HG03520 (cell line): ENCODE data around the gene FCN2.
A peak's percentile ranks its signal among the peaks of the same experiment; 100 is the strongest.
"Not testable (repeated sequence)": the region's sequence is repeated elsewhere in the genome, so short reads cannot be mapped to it uniquely, and the experiment has no call there.

Source experiments
- ATAC-seq: cut with Tn5 transposase; IDR thresholded peaks from one replicate; pipeline ENCODE4 v1.9.1; 2021; ENCODE audit warnings: mild to moderate bottlenecking, moderate library complexity; ENCODE audit not compliant: unreplicated experiment

FCN2 gene

DNA sequence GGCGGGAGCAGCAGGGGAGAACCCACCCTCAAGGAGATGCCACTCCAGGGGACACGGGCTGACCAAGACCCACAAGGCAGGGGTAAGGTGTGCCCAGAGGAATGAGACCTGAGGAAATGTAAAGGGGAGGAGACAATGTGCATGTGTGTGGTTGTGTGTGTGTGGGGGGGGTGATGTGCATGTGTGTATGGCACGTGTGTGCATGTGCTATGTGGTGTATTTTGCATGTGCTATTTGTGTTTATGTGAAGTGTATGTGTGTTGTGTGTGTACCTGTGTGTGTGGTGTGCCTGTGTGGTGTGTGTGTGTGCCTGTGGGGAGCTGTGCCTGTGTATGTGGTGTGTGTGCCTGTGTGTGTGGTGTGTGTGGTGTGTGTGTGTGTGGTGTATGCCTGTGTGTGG, 33.5 kb upstream of the FCN2 start:
- no peak for ATAC-seq

DNA sequence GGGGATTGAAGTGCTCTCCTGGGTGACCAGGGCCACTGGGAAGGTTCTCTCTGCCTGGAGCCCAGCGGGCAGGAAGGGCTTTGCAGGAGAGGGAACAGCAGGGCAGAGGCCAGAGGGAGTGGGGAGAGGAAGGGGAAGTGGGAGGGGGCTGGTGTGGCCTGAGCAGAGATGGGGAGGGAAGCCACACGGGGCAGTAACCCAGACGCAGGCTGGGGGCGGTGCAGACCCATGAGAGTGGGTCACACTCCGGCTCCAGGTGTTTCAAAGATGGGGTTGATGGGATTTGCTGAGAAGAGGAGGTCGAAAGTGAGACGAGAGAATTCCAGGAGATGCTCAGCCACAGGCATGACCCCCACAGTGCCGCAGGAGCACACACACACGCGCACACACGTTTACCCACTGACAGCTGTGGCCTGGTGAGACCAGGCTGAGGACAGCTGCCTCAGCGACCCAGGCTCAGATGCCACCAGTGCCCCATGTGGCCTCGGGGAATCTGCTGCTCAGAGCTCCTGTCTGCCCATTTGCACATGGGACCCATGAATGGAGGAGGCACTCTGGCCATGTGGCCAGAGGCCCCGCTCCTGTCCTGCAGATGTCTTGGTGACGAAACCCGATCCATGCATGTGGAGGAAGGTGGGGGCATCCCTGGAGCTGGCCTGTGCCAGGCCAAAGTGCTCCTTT, 32.7 kb upstream of the FCN2 start:
- no peak for ATAC-seq

DNA sequence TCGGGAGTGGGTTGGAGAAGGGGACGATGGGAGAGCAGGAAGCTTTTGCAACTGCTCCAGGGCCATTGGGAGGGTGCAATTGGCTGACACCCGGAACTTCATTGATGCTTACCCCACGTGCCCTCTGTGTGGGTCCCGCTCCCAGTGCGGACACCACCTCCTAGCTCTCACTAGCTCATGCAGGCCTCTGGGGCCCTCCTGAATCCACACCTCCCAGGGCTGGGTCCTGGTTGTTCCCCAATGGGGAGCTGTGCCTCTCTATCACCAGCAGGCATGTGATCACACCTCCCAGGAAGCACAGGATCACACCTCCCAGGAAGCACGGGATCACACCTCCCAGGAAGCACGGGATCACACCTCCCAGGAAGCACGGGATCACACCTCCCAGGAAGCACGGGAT, 32.1 kb upstream of the FCN2 start:
- ATAC-seq = no peak

DNA sequence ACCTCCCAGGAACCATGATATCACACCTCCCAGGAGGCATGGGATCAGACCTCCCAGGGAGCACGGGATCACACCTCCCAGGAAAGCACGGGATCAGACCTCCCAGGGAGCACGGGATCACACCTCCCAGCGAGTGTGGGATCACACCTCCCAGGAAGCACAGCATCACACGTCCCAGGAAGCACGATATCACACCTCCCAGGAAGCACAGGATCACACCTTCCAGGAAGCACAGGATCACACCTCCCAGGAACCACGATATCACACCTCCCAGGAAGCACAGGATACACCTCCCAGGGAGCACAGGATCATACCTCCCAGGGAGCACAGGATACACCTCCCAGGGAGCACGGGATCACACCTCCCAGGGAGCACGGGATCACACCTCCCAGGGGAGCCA, 30.0 kb upstream of the FCN2 start:
- ATAC-seq = no peak

DNA sequence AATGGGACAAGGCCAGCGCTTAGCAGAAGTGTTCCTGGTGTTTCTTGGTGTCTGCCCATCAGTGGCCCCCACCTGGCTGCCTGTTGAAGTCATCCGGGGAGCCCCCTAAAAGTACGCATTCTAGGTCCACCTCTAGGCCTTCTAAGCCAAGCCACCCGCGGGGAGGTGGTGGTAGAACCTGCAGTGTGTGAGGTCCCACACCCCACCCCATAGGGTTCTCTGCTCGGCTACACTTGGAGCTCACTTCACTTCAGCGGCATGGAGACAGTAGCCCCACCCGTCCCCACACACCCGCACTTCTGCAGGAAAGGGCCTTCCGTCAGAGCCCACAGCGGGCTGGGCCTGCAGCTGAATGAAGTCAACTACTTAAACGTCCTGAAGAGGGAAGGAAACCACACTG, 29.6 kb upstream of the FCN2 start:
- ATAC-seq = no peak

DNA sequence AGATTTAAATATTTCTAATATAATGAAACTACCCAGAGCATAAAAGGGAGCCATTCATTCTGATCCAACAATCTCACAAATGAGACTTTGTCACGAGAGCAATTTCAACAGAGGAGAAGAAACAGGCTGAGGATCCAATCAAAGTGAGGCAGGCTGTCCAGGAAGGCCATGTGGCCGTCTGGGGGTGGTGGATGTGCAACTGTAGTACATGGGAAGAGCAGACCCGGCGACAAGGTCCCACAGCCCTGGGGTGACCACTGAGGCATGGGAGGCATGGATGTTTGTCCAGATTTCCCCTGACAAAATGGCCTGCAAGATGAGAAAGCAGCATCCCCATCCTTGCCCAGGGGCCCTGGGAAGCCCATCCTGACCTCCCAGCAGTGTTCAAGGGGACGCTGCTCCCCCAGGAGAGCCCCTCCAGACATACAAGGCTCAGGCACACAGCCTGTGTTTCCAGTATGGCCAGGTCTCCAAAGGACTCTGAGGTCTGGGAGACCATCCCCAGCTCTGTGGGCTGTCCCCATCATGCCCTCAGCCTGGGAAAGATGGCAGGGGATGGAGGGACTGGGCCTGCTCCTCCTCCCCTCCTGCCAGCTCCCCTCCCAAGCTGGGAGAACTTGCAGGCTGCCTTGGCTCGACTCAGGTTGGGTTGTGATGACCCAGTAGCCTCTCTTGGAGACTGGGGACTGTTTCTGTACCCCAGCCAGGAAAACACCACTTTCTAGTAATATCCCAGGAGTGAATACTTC, 27.5 kb upstream of the FCN2 start:
- ATAC-seq = no peak

DNA sequence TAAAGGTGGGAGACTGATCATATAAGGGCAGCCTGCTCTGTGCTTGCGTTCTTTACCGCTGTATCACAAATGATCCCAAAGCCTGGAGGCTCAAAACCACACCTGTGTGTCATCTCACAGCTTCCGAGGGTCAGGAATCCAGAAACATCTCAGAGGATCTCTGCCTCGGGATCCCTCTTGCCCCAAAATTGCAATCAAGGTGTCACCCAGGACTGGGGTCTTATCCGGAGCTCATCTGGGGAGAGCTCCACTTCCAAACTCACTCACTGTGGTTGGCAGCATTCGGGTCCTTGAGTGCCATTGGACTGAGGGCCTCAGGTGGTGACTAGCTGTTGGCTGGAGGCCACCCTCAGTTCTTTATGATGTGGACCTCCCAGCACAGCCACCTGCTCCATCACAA, 26.7 kb upstream of the FCN2 start:
- no peak for ATAC-seq

DNA sequence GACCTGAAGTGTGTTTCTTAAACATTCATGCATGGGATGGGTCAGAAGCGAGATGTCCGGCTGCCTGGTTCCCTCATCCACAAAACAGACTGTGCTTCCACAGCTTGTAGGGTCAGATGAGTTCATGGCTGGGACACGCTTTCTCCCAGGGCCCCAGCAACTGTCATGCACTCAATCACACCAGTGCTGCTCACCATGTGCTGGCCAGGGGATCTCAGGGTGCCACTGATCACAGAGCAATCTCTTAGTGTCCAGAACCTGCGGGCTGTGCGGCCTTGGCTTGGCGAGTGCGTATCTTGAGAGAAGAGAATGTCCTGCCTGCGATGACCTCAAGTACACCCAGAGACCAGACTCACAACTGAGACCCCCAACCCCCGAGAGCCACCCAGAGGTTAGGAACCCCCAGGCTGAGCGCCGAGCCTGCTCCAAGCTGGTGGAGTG, 26.0 kb upstream of the FCN2 start:
- ATAC-seq = no peak

DNA sequence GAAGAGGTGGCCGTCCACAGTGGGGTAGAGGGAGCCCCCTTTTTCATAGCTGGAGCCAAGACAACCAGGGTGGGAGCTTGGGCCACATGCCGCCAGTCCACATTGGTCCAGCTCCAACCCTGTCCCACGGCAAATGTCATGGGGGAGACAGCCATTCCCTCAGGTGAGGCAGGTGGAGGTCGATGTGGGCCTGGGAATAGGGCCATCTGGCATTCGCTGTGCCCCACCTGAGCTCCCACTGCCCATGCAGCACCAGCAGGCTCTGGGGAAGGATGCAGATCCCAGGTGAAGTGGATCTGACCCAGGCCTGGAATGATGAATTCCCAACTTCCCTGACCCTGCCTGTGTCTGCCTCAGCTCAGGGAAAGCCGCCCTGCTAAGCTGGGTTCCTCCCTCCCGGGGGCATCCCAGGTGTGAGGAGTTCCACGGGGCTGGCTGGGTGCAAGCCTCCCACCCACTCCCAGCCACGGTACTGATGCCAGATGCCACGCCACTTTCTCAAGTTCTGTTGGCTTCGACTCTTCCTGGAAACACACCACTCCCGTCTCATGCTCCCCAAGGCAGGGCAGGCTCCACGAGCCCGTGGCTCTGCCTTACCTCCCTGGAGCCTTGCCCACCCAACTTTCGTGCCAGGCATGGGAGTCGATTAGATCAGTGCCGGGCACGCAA, 25.2 kb upstream of the FCN2 start:
- ATAC-seq = no peak

DNA sequence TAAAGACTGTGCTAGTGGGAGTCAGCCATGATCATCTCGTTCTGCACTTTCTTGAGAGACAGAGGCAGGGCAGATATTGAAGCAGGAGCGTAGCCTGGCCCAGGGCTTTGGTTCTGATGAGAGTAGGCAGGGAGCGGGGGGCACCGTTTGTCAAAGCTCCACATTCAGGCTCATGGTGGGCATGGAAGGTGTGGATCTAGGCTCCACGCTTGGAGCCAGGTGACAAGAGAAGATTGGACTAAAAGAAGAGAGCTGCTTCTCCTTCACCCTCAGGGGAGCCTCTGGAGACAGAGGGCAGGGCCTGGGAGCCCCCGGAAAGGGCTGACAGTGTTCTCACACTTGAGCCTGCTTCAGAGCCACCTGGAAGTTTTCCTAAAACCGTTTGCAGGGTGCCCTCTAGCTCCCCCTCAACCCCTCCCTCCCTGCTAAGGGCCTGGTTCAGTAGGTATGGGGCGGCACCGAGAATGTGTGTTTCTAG, 24.7 kb upstream of the FCN2 start:
- ATAC-seq = no peak

DNA sequence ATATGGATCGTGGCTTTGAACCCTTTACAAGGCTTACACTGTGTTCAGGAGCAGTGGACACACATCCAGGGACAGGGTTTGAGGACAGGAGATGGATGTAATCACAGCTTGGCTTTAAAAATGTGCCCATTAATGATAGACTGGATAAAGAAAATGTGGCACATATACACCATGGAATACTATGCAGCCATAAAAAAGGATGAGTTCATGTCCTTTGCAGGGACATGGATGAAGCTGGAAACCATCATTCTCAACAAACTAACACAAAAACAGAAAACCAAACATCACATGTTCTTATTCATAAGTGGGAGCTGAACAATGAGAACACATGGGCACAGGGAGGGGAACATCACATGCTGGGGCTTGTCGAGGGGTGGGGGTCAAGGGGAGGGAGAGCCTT, 23.2 kb upstream of the FCN2 start:
- not testable (repeated sequence) for ATAC-seq

DNA sequence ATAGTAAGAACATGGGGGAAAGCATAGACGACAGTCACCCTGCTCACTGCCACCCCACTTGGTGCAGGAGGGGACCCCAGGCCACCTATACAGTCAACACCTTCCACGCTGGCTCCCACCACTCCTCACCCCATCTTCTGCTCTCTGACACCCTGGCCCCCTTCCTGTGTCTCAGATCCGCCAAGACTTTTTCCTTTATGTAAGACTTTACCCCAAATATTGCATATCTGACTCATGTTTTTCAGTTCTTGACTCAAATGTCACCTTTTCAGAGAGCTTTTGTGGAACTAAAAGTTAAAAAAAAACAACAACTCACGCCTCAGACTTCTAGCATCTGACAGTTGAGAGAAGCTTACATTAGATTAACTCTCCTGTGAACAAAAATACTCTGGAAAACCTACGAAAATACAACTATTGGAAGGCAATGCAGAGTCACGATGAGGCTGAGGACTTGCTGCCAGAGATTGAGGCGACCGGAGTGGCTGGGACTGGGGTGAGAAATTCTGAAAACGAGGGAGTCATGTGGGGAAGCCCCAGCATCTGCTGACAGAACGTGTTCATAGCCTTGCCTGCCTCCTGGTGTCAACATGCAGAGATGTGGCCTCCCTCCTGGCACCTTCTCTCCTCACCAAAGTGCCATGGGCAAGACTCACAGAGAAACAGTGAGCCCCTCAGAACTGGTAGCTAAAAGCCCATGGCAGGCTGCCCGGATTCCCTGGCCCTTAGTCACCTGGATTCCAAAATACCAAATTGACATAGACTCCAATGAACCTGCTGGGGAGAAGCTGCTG, 22.4 kb upstream of the FCN2 start:
- peak; percentile 59 for ATAC-seq

DNA sequence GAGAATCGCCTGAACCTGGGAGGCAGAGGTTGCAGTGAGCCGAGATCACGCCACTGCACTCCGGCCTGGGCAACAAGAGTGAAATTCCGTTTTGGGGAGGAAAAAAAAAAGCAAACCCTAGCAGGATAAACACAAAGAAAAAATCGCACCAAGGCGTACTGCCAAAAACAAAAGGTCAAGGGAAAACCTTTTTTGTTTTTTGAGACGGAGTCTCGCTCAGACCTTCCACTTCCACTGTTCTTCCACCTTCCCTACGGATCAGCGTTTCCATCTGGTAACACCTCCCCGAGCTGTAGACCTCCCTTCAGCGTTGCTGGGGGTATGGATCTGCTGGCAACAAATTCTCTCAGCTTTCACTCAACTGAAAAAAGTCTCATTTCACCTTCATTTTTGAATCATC, 20.1 kb upstream of the FCN2 start:
- ATAC-seq = no peak

DNA sequence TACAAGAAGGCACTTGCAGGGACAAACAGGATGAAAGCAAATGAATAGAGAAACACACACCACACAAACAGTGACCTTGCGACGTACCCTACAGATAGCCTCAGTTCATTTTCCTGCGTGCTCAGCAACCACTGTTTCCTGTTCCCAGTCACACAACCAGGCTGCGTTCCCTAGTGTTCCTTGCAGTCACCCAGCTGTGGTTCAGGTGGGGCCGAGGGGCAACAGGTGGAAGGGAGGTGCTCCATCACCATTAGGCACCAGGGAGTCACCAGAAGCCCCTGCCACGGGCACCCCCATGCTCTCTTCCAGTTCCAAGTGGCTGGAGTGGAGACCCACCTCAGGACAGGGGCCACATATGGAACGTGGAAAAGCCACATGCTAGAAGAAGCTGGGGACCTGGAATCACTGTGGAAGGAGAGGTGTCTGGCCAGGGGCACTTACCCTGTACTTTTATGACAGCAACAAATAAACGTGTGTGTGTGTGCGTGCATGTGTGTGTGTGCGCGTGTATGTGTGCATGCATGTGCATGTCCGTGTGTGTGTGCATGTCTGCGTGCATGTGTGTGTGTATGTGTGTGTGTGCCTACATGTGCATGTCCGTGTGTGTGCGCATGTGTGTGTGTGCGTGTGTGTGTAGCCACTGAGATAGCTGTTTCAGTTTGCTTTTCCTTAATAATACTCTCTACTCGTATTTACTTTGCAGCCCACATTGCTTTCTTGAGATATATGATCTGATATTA, 18.8 kb upstream of the FCN2 start:
- ATAC-seq = no peak

DNA sequence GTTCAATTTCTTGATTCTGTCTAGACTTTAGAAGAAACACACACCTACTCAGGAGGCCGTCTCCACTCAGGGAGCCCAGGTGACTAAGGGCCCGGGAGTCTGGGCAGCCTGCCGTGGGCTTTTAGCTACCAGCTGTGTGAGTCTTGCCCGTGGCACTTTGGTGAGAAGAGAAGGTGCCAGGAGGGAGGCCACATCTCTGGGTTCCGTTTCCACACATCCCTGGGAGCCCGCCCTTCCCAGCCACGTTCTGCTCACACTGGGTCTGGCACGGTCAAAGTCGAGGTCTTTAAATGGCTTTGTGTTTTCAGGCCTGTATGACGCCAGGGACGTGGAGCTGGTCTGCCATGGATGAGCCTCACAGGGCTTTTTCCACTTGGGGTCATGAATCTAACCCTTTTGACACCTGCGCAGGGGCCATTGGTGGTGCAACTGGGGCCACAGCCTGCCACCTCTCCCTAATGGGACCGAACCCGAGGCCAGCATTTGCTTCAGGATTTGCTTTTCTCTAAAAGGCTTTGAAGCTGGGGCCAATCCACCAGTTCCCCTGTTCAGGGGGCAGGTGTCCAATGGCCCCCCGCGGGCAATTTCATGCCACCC, 17.2 kb upstream of the FCN2 start:
- ATAC-seq = no peak

DNA sequence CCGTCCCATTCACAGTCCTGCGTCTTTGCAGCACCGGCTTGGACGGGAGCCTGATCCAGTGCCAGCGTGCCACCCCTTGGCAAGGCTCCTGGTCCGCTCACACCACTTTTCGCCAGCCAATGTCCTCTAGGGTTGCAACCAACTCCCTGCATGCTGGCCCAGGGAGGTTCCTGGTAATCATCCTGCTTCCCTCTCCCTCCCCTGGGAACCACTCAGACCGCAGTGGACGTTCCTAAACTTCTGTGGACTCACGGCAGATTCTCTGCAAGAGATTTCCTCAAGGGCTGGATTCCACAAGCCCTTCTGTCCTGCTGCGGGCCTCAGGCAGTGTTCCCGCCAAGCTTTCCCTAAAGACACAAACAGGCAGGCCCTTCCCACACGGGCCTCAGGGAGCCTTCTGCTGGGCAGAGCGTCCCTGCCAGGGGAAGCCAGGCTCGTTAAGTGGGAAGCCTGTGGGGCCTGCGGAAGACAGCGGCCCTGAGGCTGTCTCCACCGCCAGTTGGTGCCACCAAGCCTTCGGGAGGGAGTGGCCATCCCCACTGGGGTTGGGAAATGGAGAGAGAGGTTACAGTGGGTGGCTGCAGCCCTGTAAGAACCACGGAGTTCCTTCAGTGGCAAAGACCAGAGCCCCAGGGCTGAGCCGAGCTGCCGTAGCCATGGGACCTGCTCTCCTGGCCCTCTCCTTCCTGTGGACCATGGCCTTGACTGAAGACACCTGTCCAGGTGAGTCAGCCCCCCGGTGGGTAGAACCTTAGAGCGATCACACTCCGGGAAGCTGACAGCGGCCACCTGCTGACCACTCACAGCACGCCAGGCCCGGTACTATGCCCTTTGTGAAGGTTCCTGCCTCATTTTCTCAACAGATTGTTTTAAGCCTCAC, 16.4 kb upstream of the FCN2 start:
- ATAC-seq = no peak

DNA sequence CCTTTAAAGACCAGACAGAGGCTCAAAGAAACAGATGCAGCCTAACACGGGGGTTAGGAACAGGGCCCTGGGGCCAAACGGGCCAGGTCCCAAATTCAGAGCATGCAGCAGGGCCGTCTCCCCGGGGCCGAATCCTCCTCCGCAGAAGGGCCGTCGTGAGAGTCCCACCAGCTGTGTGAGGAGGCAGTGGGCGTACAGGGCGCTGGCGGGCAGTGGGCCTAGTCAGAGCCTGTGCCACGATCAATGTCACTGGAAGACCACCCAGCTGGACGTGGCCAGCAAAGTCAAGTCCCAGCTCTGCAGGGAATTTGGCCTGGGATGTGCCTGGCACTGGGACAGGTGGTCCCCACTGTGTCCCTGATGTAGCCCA, 15.8 kb upstream of the FCN2 start:
- no peak for ATAC-seq

DNA sequence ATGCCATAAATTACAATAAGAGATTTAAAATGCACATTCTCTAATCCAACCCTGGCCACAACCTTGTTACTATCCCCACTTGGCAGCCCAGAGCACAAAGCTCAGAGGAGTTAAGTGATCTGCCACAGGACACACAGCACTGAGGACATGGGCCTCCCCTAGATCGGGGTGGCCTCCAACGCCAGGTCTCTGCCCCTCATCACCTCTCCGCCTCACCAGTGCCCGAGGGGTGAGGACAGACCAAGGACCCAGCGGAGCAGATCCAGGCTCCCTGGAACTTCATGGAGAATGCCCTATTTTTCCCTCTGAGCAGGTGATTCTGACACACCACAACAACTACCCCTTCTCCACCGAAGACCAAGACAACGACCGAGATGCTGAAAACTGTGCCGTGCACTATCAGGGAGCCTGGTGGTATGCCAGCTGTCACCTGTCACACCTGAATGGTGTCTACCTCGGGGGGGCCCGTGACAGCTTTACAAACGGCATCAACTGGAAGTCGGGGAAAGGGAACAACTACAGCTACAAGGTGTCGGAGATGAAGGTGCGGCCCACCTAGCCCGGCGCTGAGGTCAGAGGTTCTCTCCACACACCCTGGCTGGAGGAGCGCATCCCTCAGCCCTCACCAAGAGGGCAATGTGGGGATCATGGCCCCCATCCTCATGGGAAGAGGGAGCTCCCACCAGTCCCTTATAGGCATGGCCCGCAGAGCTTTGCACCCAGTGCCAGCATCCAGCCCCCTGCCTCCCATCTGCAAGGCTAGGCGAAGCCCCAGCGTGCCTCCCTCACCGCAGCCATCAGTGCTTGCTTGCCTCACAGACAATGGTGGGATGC, 12.5 kb upstream of the FCN2 start:
- ATAC-seq = no peak
